Fibroblast of skin of left biceps (primary cell): ENCODE results near the gene CCNB1IP1.
"Not testable (repeated sequence)": the region's sequence is repeated elsewhere in the genome, so short reads cannot be mapped to it uniquely, and the experiment has no call there.

Experiments used
- DNase-seq, 2 experiments: peaks; one replicate each; pipeline ENCODE4 v3.0.0-alpha.2; 2013; ENCODE audit warnings: low read depth in 2 of 2

CCNB1IP1 gene

DNA sequence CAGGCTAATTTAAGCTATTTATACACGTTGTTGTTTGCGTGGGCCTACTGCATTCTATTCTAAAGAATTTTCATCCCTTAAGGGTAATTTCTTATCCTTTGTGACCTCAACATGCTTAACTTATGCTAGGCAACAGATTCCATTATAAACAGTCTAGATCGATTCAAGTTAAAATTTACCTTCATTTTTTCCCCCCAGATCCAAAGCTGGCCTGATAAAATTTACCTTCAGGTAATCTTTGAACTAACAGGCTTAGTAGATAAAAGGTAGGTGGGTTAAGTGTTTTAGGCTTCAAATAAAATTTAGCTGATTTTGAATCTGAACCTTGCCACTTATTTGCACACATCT, 389 bp upstream of the CCNB1IP1 start:
- DNase-seq: no peak

DNA sequence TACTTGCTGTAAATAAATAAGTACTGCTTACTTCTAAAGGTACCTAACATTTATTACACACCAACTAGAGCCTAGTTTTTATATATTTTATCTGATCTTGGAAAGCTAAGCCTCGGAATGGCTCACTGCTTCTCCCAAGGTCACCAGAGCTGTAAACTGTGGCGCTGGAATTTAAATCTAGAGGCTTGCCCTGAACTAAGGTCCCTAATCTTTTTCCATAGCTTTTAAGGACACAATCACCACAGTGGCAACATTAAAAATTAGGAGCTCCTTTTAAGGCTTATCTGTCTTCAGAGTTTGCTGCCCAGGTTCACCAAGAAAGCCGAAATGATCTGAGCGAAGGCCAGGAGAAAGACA, 670 bp downstream of the CCNB1IP1 start:
- DNase-seq: no peak

DNA sequence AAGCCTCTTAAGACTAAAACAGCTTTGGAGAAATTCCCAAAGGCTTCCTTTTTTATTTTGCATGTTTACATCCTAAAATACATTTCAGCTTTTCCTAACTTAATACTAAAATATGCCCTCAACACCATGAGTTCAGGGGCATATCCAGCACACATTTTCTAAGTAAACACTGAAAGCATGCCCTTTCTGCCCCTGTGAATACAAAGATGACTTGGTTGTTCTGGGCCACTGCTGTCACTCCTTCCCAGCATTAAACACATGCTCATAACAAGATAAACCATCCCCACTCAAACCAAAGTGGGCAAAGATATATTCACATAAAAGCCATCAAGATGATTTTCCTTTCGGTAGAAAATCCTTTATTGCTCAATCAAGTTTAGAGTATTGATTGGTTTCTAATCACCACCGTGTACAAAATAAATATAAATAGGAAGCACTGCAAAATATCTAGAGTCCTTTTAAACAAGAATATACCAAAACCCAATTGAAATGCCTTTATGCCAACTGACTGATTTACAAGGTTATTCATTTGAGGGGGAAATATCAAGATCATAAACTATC, 1.9 kb downstream of the CCNB1IP1 start:
- no peak for DNase-seq

DNA sequence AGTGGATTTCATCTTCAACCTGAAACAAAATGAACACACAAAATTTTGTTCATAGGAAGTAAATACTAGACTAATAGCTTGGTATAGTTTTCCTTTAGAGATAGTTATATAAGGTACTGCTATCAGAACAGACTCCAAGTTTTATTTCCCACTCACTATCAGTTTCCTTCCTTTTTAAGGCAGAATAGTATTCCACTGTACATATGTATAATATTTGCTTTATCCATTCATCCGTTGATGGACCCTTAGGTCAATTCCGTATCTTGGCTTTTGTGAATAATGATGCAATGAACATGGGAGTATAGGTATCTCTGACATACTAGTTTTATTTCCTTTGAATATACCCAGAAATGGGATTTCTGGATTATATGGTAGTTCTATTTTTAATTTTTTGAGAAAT, 3.7 kb downstream of the CCNB1IP1 start:
- no peak for DNase-seq

DNA sequence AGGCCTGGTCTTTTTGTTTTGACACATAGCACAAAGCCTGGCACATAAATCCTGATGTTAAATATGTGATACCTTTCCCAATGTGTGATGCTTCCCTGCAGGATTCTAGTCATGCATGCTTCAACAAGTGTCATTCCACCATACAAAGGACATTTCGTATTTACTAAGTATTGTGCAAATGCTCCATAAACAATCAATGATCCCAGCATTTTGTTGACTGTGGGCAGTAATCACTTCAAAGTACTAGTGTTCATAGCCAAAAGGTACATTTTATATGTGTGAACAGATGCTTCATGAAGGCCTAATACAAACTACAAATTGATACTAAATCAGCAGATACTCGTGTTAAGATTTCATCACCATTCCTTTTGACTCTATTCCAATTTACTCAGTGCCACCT, 4.4 kb downstream of the CCNB1IP1 start:
- no peak for DNase-seq

DNA sequence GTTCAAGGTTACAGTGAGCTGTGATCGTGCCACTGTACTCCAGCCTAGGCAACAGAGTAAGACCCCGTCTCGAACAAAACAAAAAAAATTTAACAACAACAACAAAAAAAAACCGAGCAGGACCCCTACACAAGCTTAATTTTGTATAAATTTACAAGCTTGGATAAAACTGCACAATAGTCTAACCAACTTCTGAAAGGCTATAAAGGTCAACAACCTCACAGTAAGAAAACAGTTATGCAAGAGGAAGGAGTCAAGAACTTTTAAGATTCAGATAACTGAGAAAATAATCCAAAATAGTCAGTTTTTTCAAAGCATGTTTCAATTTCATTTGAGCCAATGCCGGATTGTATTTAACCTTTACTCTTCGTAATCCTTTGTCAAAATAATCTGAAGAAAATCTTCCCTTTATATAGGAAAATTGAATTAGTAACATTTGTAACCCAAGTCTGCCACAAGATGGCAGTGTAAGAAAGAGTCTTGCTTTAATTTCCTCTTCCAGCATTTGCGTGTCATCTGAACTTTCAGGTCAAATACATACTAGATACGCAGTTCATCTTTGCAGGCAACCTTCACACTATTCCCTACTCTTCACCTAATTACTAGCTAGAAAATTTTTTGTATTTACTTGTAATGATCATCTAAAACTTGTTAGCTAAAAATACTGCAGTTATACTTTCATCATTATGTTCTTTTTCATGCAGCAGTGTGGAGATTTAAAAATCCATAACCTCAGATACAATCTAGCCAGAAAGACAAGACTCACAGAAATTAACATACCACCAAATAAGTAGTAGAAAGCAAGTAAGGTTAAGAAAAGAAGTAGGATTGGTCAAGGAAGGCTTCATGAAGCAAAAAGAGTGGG, 5.8 kb downstream of the CCNB1IP1 start:
- DNase-seq: peak; percentile 13 to 17

DNA sequence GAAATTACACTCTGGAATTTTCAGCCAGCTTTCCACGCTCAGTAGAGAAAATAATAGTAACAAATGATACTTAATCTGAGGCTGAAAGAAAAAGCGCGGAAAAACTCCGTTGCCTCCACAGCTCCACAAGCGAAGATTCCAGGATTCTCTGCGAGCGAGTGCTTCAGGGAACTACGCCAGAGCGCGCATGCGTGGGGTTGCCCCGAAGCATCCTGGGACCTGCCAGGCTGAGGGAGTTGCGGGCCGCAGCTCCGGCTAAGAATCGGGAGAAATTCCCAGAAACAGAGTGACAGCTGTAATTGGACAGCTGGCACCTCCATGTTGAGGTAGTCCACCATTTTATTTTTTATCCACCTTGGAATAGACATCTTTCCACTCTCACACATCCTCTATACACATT, 15.4 kb downstream of the CCNB1IP1 start:
- DNase-seq: no peak

DNA sequence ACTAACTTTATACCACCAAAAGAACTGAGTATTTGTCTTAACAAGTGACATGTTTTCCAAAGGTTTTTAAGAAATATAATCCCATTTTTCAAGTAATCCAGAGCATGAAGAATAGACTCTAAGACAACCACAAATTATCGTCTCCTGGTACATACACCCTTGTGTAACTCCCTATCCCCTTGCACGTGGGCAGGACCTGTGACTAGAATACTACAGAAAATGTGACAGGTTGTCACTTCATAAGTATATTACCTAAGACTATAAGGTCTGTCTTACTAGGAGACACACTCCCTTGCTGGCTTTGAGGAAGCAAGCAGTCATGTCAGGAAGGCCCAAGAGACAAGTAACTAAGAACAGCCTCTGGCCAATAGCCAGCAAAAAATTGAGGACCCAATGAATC, 19.1 kb downstream of the CCNB1IP1 start:
- no peak for DNase-seq

DNA sequence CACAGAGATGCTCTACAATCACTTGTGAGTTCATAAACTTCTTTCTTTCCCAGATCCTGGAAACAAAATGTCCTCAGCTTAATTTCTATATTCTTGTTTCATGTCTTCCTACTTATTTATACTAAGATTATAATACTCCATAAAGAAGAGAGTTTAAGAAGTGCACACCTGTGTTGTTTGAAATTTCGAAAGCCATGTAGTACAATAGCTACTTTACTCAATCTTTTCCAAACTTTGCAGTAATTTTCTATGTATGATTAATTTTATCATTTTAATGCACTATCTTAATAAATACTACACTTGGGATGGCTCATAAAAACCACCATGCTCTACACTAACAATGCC, 27.0 kb downstream of the CCNB1IP1 start:
- no peak for DNase-seq

DNA sequence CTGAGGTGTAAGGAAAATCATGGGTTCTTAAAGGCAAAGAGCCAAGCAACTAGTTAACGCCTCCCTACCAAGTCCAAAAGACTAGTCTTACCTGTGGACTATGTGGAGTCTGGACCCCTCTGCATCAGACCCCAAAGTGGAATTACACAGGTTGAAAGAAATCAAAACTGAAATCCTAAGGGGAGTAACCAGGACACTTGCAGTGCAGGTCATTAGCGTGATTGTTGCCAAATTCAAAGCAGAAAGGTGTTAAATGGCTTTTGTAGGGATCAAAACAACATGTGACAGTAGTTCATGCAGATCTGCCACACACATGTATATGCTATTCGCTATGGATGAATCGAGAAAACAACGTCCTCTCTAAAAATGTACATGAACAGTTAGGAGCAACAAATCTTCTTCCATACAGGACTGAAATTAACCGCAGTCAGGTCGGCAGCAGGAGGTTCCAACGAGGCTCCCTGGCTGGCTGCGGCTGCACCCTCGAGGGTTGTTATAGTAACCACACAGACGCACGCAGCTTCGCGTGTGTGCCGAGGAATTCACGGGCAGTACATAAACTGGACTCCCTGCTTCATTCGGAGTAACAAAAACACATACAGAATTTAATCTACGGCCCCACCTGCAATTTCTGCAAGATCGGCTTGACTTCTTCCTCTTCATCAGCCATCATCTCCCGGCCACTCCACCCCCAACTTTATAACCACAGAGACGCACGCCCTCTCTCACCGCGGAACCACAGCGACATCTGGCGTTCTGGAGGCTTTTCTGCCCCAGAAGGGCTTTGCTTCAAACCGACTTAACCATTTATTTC, 27.6 kb downstream of the CCNB1IP1 start, which contains the start of gene TTC5:
Gene TTC5, minus strand, starts transcription at position 687 of the 814 bp plus-strand sequence. Its CDS starts 14 bp downstream, at position 673.
- DNase-seq: peak; percentile 57 to 68

DNA sequence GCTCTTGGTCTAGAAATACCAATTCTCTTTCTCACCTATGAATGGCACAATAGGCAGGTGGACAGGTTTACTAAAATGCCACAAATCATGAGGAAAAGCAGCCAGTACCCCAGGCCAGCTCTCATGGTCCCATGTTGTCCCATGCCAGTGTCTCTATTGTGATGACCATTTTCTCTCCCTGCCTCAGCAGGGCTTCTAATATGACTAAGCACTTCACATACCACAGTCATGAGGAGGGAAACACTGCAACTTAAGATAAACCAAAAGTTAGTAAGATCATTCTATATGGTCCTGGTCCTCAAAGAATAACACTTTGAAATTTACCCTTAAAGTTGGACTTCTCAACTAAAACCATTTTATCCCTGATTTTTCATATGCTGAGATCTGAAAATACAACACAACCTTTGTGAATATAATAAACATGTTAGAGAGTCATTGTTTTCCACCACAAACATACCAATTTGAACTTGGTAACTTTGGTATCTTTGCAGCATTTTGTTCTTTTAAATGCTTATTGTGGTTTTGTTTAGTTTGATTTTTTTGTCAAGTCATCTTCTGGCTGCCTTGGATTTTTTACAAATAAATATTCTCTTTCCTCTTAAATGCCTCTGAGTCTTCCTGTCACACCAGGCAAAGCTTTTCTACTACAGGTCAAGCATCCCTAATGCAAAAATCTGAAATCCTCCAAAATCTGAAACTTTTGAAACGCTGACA, 30.9 kb downstream of the CCNB1IP1 start:
- no peak for DNase-seq

DNA sequence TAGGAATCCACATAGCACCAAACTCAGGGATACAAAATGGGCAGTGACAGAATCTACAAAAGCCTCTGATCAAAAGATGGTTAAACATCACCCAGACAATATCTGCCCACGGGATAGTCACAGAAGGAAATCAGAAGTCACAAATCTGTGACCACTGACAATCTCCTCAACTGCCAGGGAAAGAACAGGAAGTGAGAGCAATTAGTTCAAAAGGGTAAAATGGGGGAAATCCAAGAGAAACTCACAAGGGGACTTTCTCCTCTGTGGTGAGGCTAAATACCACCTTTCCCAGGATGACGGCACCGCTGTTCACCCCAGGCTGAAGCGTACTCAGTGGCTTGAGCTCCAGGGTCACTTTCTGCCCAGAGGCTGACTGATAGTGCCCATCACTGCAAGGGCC, 38.0 kb downstream of the CCNB1IP1 start:
- no peak for DNase-seq

DNA sequence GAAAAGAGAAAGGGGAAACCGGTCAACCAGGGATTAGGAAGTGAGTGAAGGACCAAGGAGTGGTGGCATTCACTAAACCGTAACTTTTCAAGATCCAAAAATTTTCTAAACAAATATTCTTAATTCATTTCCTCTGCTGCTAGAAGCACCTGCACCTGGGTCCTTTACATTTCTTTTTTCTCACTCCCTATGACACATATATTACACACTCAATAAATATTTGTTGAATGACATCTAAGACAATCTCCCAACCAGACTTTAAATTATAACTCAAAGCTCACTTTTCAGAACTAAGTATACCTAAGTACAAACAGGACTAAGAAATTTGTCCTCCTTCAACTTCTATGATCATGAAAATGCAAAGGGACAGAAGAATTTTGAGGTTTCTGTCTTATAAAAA, 38.4 kb downstream of the CCNB1IP1 start:
- DNase-seq: no peak

DNA sequence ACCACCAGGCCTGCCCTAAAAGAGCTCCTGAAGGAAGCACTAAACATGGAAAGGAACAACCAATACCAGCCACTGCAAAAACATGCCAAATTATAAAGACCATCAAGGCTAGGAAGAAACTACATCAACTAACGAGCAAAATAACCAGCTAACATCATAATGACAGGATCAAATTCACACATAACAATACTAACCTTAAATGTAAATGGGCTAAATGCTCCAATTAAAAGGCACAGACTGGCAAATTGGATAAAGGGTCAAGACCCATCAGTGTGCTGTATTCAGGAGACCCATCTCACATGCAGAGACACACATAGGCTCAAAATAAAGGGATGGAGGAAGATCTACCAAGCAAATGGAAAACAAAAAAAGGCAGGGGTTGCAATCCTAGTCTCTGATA, 51.1 kb downstream of the CCNB1IP1 start:
- DNase-seq: not testable (repeated sequence)

DNA sequence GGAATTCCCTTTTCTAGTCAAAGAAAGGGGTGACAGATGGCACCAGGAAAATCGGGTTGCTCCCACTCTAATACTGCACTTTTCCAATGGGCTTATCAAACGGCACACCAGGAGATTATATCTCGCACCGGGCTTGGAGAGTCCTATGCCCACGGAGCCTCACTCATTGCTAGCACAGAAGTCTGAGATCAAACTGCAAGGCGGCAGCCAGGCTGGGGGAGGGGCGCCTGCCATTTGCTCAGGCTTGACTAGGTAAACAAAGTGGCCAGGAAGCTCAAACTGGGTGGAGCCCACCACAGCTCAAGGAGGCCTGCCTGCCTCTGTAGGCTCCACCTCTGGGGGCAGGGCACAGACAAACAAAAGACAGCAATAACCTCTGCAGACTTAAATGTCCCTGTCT, 52.8 kb downstream of the CCNB1IP1 start:
- DNase-seq: not testable (repeated sequence)

DNA sequence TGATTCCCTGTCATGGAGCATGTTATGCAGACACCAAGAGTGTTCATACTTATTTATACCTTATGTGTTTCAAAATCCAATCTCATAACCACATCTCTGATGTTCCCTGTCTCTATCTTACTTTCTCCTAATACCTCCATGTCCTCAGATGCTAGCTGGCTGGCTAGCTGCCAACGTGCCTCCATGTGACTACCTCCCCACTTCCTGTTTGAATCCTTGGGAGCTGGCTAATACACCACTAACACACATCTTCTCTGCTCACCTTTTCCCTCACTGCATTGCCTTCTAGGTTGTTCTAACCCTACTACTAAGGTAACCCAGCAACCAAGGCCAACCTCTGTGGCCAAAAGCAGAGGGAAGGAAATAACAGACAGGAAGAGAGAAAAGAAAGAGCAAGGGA, 54.7 kb downstream of the CCNB1IP1 start:
- DNase-seq: no peak

DNA sequence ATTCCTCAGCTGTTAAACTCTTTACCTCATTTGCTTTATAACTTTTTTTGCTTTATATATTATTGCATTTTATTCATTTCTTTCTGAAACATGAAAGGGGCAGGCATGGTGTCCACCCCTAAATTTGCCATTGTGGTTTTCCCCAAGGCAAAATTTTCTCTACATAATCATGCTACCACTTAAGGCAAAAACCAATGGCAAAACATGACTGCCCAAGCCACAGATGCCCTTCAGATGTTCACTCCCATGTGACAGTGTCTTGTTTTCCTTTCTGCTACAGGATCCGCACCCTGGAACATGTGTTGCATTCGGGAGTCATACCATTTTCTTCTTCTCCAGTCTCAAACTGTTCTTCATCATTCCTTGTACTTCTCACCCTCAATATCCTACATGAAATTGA, 55.7 kb downstream of the CCNB1IP1 start:
- no peak for DNase-seq

DNA sequence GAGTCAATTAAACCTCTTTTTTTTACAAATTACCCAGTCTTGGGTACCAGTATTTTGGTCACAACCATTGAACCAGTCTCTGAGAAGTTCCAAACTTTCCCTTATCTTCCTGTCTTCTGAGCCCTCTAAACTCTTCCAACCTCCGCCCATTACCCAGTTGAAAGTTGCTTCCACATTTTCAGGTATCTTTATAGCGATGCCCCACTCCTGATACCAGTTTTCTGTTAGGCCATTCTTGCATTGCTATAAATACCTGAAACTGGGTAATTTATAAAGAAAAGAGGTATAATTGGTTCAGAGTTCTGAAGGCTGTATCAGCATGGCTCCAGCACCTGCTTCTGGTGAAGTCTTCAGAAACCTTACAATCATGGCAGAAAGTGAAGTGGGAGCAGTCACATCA, 59.0 kb downstream of the CCNB1IP1 start:
- no peak for DNase-seq

DNA sequence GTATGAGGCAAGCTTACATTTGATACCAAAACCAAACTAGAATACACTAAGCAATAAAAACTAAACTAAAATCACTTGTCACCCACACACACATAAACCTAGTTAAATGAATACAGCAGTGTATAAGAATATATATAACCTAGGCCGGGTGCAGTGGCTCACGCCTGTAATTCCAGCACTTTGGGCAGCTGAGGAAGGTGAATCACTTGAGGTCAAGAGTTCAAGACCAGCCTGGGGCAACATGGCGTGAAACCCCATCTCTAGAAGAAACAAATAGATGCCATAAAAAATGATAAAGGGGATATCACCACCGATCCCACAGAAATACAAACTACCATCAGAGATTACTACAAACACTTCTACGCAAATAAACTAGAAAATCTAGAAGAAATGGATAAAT, 68.7 kb downstream of the CCNB1IP1 start:
- DNase-seq: not testable (repeated sequence)

DNA sequence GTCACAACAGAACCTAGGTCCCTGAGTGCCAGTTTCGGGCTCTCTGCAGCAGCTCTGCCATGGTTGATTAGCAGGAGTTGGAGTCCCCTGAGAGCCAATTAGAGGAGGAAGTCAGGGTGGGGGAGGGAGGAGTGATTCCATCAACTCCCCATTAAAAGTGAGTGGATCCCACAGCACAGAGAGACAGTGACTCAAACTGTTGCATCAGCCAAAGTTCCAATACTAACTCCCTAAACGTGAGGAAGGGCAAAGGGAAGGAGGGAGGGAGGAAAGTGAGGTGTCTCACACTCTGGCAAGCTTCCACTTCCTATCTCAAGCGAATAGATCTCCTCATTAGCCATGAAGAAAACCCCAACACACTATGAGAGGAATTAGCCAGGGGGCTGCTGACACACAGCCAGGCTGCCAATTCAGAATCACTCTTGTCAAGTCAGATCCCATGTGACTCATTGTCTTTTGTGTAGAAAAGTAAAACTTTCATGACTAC, 70.4 kb downstream of the CCNB1IP1 start:
- DNase-seq: peak; percentile 45 to 50
